Endothelial cell of umbilical vein (primary cell): ENCODE data around the gene CUX1.

Source experiments
- EZH2 ChIP-seq: IDR thresholded peaks from 2 replicates; pipeline ENCODE4 v1.6.1; 2012; ENCODE audit warnings: borderline replicate concordance, low read depth, mild to moderate bottlenecking, moderate library complexity, low read length, inconsistent platforms; ENCODE audit not compliant: severe bottlenecking
- FOS ChIP-seq: IDR thresholded peaks from 2 replicates; pipeline ENCODE4 v1.6.1; 2011; ENCODE audit warnings: mild to moderate bottlenecking, low read length, moderate library complexity, borderline replicate concordance; ENCODE audit not compliant: insufficient read depth
- GATA2 ChIP-seq: IDR thresholded peaks from 2 replicates; pipeline ENCODE4 v1.7.0; 2011; ENCODE audit warnings: low read depth, mild to moderate bottlenecking, moderate library complexity, mixed read lengths, low read length; ENCODE audit not compliant: insufficient read length, insufficient read depth
- JUN ChIP-seq: IDR thresholded peaks from 2 replicates; pipeline ENCODE4 v1.6.1; 2011; ENCODE audit warnings: borderline replicate concordance, low read depth; ENCODE audit not compliant: insufficient read length, insufficient read depth
- MYC ChIP-seq: IDR thresholded peaks from one replicate; pipeline ENCODE4 v1.6.1; 2011; ENCODE audit warnings: mild to moderate bottlenecking, low read depth, low read length
- POLR2A ChIP-seq: IDR thresholded peaks from 2 replicates; pipeline ENCODE4 v1.6.1; 2012; ENCODE audit warnings: low read depth, mild to moderate bottlenecking, control low read depth, low read length
- POLR2AphosphoS5 ChIP-seq: IDR thresholded peaks from 2 replicates; pipeline ENCODE4 v1.6.1; 2012; ENCODE audit warnings: low read depth, mild to moderate bottlenecking, control low read depth, low read length, moderate library complexity; ENCODE audit not compliant: insufficient read depth
- TF ChIP-seq, protein P1 (sequence below): IDR thresholded peaks from 2 replicates; pipeline ENCODE4 v1.6.1; 2011; ENCODE audit not compliant: insufficient read depth, insufficient read length
- TF ChIP-seq, protein P2 (sequence below), 2 donors: IDR thresholded peaks; 1 replicate in 1 of 2; 2 replicates in 1 of 2; pipeline ENCODE4 v1.5.1; 2011; ENCODE audit warnings: low read length in 2 of 2, mild to moderate bottlenecking in 2 of 2, moderate library complexity in 2 of 2, control low read depth in 1 of 2, inconsistent platforms in 1 of 2, low read depth in 1 of 2; ENCODE audit not compliant: insufficient read depth in 1 of 2; ENCODE audit errors: extremely low read depth in 1 of 2

DNA sequence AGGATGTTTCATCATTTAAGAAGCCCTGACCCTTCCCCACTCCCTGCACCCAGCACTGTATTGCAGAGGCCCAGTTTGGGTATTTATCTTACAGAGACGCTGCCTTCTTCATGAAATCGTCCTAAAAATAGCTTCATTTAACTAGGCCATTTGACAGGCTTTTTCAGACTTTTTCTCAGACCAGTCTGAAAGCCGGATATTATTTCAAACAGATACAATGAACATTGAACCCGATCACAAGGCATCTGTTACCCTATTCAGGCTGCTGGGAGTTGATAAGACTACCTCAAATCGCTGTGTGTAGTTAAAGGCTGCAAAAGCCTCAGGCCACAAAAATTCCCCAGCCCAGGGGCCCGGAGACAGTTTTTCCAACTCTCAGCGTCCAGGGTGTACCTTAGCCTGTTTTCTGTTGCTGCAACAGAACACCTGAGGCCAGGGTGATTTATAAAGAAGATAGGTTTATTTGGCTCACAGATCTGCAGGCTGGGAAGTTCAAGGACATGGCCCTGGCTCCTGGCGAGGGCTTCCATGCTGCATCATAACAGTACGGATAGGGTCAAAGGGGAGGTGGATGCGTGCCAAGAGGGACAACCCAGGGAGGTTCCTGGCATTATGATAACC is 338.5 kb downstream of the CUX1 start:
- TF ChIP-seq, protein P1, sequence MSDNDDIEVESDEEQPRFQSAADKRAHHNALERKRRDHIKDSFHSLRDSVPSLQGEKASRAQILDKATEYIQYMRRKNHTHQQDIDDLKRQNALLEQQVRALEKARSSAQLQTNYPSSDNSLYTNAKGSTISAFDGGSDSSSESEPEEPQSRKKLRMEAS, result no peak
- TF ChIP-seq, protein P2, sequence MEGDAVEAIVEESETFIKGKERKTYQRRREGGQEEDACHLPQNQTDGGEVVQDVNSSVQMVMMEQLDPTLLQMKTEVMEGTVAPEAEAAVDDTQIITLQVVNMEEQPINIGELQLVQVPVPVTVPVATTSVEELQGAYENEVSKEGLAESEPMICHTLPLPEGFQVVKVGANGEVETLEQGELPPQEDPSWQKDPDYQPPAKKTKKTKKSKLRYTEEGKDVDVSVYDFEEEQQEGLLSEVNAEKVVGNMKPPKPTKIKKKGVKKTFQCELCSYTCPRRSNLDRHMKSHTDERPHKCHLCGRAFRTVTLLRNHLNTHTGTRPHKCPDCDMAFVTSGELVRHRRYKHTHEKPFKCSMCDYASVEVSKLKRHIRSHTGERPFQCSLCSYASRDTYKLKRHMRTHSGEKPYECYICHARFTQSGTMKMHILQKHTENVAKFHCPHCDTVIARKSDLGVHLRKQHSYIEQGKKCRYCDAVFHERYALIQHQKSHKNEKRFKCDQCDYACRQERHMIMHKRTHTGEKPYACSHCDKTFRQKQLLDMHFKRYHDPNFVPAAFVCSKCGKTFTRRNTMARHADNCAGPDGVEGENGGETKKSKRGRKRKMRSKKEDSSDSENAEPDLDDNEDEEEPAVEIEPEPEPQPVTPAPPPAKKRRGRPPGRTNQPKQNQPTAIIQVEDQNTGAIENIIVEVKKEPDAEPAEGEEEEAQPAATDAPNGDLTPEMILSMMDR (IDR thresholded peaks at IDR 0.05; ENCODE audit: extremely low read depth in 1 of 2, insufficient read depth in 1 of 2, low read depth in 1 of 2, low read length in 2 of 2), result no peak
- TF ChIP-seq POLR2A (no peak), GATA2 (no peak), EZH2 (no peak), POLR2AphosphoS5 (no peak), MYC (no peak), JUN (no peak), FOS (no peak)
